ENCODE data around the gene STUM.

STUM gene

DNA sequence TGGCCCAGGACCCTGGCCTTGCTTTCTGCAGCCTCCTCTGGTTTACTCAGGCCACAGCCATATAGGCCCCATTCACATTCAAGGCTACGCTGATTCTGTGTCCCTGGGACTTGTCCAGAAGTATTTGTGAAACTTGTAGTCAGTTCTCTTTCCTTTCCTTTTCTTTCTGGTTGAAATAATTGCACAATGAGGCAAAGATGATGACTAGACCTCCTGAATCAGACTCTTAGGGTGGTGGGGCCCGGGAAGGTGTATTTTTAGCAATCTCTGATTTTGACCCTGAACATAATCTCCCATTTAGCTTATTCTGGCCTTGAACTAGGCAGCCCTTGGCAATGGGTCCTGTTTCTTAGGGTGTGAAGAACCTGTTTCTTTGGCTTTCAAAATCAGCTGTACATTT, 39.9 kb downstream of the STUM start:
- no peak for DNase-seq (ENCODE audit: low spot score)
- no peak overlapping the region for H3K4me3 ChIP-seq
- peak overlapping the region; percentile 21 to 56 for H3K27ac ChIP-seq
- TF ChIP-seq, protein P1, sequence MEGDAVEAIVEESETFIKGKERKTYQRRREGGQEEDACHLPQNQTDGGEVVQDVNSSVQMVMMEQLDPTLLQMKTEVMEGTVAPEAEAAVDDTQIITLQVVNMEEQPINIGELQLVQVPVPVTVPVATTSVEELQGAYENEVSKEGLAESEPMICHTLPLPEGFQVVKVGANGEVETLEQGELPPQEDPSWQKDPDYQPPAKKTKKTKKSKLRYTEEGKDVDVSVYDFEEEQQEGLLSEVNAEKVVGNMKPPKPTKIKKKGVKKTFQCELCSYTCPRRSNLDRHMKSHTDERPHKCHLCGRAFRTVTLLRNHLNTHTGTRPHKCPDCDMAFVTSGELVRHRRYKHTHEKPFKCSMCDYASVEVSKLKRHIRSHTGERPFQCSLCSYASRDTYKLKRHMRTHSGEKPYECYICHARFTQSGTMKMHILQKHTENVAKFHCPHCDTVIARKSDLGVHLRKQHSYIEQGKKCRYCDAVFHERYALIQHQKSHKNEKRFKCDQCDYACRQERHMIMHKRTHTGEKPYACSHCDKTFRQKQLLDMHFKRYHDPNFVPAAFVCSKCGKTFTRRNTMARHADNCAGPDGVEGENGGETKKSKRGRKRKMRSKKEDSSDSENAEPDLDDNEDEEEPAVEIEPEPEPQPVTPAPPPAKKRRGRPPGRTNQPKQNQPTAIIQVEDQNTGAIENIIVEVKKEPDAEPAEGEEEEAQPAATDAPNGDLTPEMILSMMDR (IDR thresholded peaks at IDR 0.05): no peak

DNA sequence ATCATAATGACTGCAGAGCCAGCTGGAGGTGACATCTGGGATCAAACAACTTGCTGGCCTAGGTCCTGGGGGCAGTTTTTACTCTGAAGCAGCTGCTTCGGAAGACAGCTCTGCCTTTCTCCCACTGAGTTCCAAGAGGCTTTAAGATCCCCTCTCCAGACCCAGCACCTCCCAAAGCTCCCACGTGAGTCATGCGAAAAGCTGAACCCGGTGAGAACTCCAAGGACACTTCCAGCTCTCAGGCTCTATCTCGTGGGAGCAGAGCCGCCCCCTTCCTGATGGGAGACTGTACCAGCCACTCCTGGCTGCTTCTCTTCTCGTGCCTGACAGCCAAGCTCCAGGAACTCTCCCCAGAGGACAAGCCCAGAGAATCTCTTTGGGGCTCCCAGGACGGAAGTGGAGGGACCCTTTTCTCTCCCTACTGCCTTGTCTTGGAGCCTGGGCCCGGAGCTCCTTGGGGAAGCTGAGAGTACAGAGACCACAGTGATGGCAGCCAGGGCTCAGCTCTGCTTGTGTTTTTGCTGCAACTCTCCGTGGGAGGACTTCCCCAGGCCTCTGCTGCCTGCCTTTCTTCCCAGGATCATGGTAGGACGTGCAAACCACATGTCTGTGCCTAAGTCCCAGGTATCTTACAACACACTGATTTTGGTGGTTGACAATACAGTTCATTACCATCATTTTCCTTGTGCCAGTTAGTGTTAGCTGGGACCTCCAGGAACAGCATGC, 40.6 kb downstream of the STUM start:
- no peak overlapping the region for H3K4me3 ChIP-seq
- H3K27ac ChIP-seq: peak overlapping the region; percentile 21 to 56
- no peak for DNase-seq (ENCODE audit: low spot score)
- TF ChIP-seq, protein P1 (IDR thresholded peaks at IDR 0.05): no peak

DNA sequence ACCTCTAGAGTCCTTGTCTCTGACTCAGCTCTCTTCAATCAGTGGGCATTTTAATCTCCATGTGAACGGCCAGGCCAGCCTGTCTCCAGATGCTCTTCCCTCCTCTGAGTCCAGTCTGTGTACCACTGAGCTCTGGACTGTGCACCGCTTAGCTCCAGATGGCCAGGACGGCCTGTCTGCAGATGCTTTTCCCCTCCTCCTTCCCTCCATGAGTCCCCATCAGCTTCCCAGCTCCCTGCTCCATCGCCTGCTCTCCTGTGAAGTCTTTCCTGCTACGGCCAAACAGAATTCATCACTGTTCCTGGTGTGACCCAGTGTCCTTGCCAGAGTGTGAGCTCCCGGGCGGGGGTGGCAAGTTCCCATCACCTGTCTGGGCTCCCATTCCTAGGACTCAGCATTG, 42.0 kb downstream of the STUM start:
- no peak for DNase-seq (ENCODE audit: low spot score)
- TF ChIP-seq, protein P1 (IDR thresholded peaks at IDR 0.05): no peak
- H3K4me3 ChIP-seq: no peak overlapping the region
- no peak overlapping the region for H3K27ac ChIP-seq

DNA sequence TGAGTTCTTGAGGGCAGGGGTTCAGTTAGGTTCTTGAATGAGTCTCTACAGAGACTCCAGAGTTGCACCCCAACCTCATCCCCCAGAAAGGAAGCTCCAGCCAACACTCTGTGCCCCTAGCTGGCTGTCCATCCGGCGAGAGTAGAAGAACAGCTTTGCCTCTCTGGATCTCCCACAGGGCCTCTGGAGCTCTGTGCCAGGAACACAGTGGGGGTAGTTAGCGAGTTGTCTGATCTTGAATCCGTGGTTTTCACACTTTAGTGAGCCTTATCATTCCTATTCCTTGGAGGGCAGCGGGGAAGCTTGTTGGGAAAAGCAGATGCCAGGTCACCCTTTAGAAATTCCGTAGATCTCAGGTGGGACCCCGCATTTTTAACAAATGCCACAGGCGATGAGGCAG, 45.0 kb downstream of the STUM start:
- H3K27ac ChIP-seq: no peak overlapping the region
- H3K4me3 ChIP-seq: no peak overlapping the region
- TF ChIP-seq, protein P1 (IDR thresholded peaks at IDR 0.05): no peak
- no peak for DNase-seq (ENCODE audit: low spot score)

DNA sequence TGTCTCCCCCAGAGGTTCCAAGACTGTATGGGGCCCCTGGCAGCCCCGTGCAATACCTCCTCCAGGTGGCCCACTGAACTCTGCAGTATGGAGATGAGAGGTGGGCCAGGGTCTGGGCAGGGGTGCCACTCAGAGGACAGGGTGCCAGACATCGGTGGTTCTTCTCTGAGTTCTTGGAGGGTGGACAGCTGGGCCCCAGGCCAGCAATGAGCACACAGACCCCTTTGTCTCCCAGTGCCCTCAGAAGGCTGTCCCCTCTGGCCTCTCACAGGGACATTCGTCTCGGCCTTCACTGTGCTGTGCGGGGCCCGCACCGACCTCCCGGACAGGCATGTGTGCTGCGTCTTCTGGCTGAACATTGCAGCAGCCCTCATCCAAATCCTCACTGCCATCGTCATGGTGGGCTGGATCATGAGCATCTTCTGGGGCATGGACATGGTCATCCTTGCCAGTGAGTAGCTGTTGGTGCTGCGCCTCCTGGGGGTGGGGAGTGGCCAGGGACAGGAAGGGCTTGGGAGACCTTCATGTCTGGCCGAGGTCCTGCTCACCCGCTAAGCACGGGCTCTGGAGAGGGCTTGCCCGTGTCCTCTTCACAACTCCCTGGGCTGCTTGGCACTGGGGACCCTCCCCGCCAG, 48.1 kb downstream of the STUM start:
- DNase-seq (ENCODE audit: low spot score): no peak
- Histone ChIP-seq H3K27ac (no peak overlapping the region), H3K4me3 (no peak overlapping the region)
- TF ChIP-seq, protein P1 (IDR thresholded peaks at IDR 0.05): no peak

DNA sequence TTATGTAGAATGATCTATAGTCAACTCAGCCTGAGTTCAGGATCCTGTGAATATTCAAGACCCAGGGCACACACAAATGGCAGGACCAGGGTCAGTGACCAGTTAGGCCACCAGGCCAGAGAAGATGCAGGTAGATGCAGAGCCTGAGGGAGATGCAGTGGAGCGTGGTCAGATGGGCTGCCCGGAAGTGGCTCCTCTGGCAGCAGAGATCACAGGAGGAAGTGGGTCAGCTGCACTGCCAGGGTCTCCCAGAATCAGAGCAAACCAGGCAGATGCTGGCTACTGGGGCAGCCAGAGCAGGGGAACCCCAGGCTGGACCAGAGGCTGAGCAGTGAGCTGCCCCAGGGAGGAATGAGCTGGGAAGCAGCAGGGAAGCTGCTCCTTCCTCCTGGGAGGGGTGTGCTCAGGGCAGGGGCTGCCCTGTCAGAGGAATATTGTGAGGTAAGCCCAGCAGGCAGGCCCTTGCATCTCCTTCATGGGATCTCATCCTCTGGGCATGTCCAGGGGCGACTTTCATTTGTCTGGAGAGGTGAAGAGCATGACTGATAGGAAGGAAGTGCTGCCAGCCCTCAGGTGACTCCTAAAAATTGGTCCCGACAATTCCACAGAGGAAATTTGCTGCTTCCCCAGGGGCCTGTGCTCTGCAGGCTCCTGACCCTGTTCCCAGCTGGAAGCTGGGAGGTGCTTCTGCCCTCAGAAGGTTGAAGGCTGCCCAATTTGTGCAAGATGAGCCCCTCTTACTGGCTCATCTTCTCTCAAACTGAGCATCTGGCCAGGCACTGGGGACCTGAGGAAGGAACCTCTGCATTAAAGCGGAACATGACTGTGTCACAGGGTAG, 49.3 kb downstream of the STUM start:
- Histone ChIP-seq H3K27ac (no peak overlapping the region), H3K4me3 (no peak overlapping the region)
- TF ChIP-seq, protein P1 (IDR thresholded peaks at IDR 0.05): no peak
- DNase-seq (ENCODE audit: low spot score): no peak

Measured in coronary artery (tissue), 2 donors.